Activated CD8-positive, alpha-beta T cell treated with anti-CD3 and anti-CD28 coated beads for 36 hours (primary cell): ENCODE measurements around the gene MARCHF3. TPM values are rescaled to one million over a fixed set of nuclear protein-coding genes. Genes with fewer than 3 reads are reported as not detected.
"Not testable (repeated sequence)": the region's sequence is repeated elsewhere in the genome, so short reads cannot be mapped to it uniquely, and the experiment has no call there.

Experiments used
- ATAC-seq: fragments of 200-7000 bp; cut with Tn5 transposase; one replicate; pipeline ENCODE4 v1.10.0; 2021; ENCODE audit warnings: mild to moderate bottlenecking, moderate library complexity
- CTCF ChIA-PET: fragments of 350-600 bp; sonication (Branson Sonifier 250); formaldehyde crosslinking; loops from one replicate; lab custom pipeline; 2021; ENCODE audit warnings: antibody characterized with exemption; lab: Charles Lee
- POLR2A ChIA-PET: fragments of 350-600 bp; sonication (Branson Sonifier 250); formaldehyde crosslinking; loops from one replicate; lab custom pipeline; 2021; ENCODE audit warnings: antibody characterized with exemption; lab: Charles Lee
- DNase-seq: peaks from one replicate; pipeline ENCODE4 v3.0.0-alpha.2; 2020
- H3K27ac Mint-ChIP-seq: one replicate; pipeline ENCODE4 v1.8.0; 2021; ENCODE audit warnings: mild to moderate bottlenecking, mixed read lengths
- H3K27me3 Mint-ChIP-seq: one replicate; pipeline ENCODE4 v1.8.0; 2021; ENCODE audit warnings: mixed read lengths
- H3K36me3 Mint-ChIP-seq: one replicate; pipeline ENCODE4 v1.8.0; 2021; ENCODE audit warnings: low read depth, mixed read lengths
- H3K4me1 Mint-ChIP-seq: one replicate; pipeline ENCODE4 v1.8.0; 2021; ENCODE audit warnings: low read depth, mixed read lengths
- H3K4me3 Mint-ChIP-seq: one replicate; pipeline ENCODE4 v1.8.0; 2021; ENCODE audit warnings: mild to moderate bottlenecking, moderate library complexity, mixed read lengths
- H3K9me3 Mint-ChIP-seq: one replicate; pipeline ENCODE4 v1.8.0; 2021; ENCODE audit warnings: mixed read lengths
- CTCF ChIP-seq: fragments of 200-600 bp; IDR thresholded peaks from one replicate; pipeline ENCODE4 v1.8.0; 2022; ENCODE audit warnings: antibody characterized with exemption, mild to moderate bottlenecking
- intact Hi-C: fragments of 100-400 bp; cut with micrococcal nuclease; formaldehyde crosslinking; loops from one replicate; pipeline ENCODE4 v1.10.0; 2022
- total RNA-seq, 2 experiments: library from RNA; stranded (reverse); gene quantifications; one replicate each; pipeline ENCODE4 v1.2.3, GENCODE V29; 2021

MARCHF3 gene
- total RNA-seq, 2 experiments from 2014 or later, result 6.1 TPM

GRCh38 chr5:126900796-126901195 lies 129.6 kb downstream of the MARCHF3 start:
- no peaks in the 10 kb centered on the region for H3K4me1 Mint-ChIP-seq
- no peak for TF ChIP-seq CTCF
- CTCF ChIA-PET, result no interaction called here
- DNase-seq (no peak), ATAC-seq (no peak)
- POLR2A ChIA-PET, result no interaction called here
- no peaks in the 10 kb centered on the region for H3K9me3 Mint-ChIP-seq
- no peak overlapping the region for H3K27ac Mint-ChIP-seq
- no peak overlapping the region for H3K4me3 Mint-ChIP-seq
- intact Hi-C loops, result no loop called here
- H3K36me3 Mint-ChIP-seq, result peaks cover 6% of the 10 kb centered on the region
- H3K27me3 Mint-ChIP-seq, result no peaks in the 10 kb centered on the region

GRCh38 chr5:126899476-126899875 lies 130.9 kb downstream of the MARCHF3 start:
- Mint-ChIP-seq H3K27me3 (no peaks in the 10 kb centered on the region), H3K4me1 (no peaks in the 10 kb centered on the region), H3K36me3 (peaks cover 6% of the 10 kb centered on the region), H3K9me3 (peaks cover 2% of the 10 kb centered on the region), H3K4me3 (no peak overlapping the region), H3K27ac (no peak overlapping the region)
- DNase-seq (no peak), ATAC-seq (no peak)
- ChIA-PET CTCF (no interaction called here), POLR2A (no interaction called here)
- intact Hi-C loops, result no loop called here
- TF ChIP-seq CTCF, result no peak

- Mint-ChIP-seq H3K9me3 (peaks cover 2% of the 10 kb centered on the region), H3K4me3 (no peak overlapping the region), H3K36me3 (peaks cover 6% of the 10 kb centered on the region), H3K27me3 (no peaks in the 10 kb centered on the region), H3K27ac (no peak overlapping the region), H3K4me1 (no peaks in the 10 kb centered on the region)
- intact Hi-C loops, result no loop called here
- CTCF ChIA-PET, result no interaction called here
- no peak for ATAC-seq
- no peak for TF ChIP-seq CTCF
- POLR2A ChIA-PET, result no interaction called here
- no peak for DNase-seq
These were observed 132.3 kb downstream of the MARCHF3 start for GRCh38 chr5:126897851-126898630.

GRCh38 chr5:126896170-126896702 lies 134.1 kb downstream of the MARCHF3 start:
- ATAC-seq (no peak), DNase-seq (no peak)
- Mint-ChIP-seq H3K27ac (no peak overlapping the region), H3K9me3 (peaks cover 2% of the 10 kb centered on the region), H3K36me3 (peaks cover 6% of the 10 kb centered on the region), H3K4me3 (no peak overlapping the region), H3K4me1 (no peaks in the 10 kb centered on the region), H3K27me3 (no peaks in the 10 kb centered on the region)
- intact Hi-C loops, result no loop called here
- no peak for TF ChIP-seq CTCF
- POLR2A ChIA-PET, result no interaction called here
- CTCF ChIA-PET, result no interaction called here

- DNase-seq, POLR2A ChIA-PET, ATAC-seq, H3K4me3 Mint-ChIP-seq, H3K27me3 Mint-ChIP-seq, CTCF ChIA-PET, intact Hi-C loops, H3K9me3 Mint-ChIP-seq, H3K36me3 Mint-ChIP-seq, H3K4me1 Mint-ChIP-seq, H3K27ac Mint-ChIP-seq: not testable (repeated sequence)
These were observed 134.6 kb downstream of the MARCHF3 start for GRCh38 chr5:126895712-126896111.

- CTCF ChIA-PET, H3K36me3 Mint-ChIP-seq, H3K4me3 Mint-ChIP-seq, H3K9me3 Mint-ChIP-seq, H3K27me3 Mint-ChIP-seq, H3K4me1 Mint-ChIP-seq, intact Hi-C loops, POLR2A ChIA-PET, H3K27ac Mint-ChIP-seq, DNase-seq, ATAC-seq: not testable (repeated sequence)
These were observed 139.9 kb downstream of the MARCHF3 start for GRCh38 chr5:126890414-126890813.
